NK-92 (cell line): ENCODE results near the gene TBC1D22A.

ENCODE experiments used
- DNase-seq: peaks from one replicate; lab custom pipeline; 2025; ENCODE audit not compliant: unreplicated experiment; lab: John Stamatoyannopoulos, UW

The TBC1D22A gene

GRCh38 chr22:46737105-46737975 is 25.1 kb upstream of the TBC1D22A start:
- DNase-seq = no peak

- no peak for DNase-seq
These were observed 24.3 kb upstream of the TBC1D22A start, which contains the start of gene CERK for GRCh38 chr22:46737976-46738646. TSS of gene CERK (minus strand) at chr22:46738252. CDS start at chr22:46738148, 104 bp downstream.

GRCh38 chr22:46738647-46739093 is 23.8 kb upstream of the TBC1D22A start:
- DNase-seq = no peak

- DNase-seq = no peak
These were observed 23.2 kb upstream of the TBC1D22A start for GRCh38 chr22:46739094-46739870.

- DNase-seq = no peak
These were observed 21.3 kb upstream of the TBC1D22A start for GRCh38 chr22:46740910-46741780.

- DNase-seq = no peak
These were observed 20.4 kb upstream of the TBC1D22A start for GRCh38 chr22:46741974-46742519.

- DNase-seq = no peak
These were observed 19.8 kb upstream of the TBC1D22A start for GRCh38 chr22:46742576-46743221.

- no peak for DNase-seq
These were observed 17.9 kb upstream of the TBC1D22A start for GRCh38 chr22:46744581-46744980.

- no peak for DNase-seq
These were observed 16.3 kb upstream of the TBC1D22A start for GRCh38 chr22:46746192-46746591.

GRCh38 chr22:46746620-46747019 is 15.8 kb upstream of the TBC1D22A start:
- no peak for DNase-seq

GRCh38 chr22:46747646-46748045 is 14.8 kb upstream of the TBC1D22A start:
- no peak for DNase-seq

GRCh38 chr22:46748206-46748907 is 14.1 kb upstream of the TBC1D22A start:
- no peak for DNase-seq

- no peak for DNase-seq
These were observed 13.4 kb upstream of the TBC1D22A start for GRCh38 chr22:46748908-46749675.

GRCh38 chr22:46749682-46750529 is 12.5 kb upstream of the TBC1D22A start:
- DNase-seq = no peak

GRCh38 chr22:46750530-46750800 is 12.0 kb upstream of the TBC1D22A start:
- DNase-seq = no peak

GRCh38 chr22:46750863-46751443 is 11.5 kb upstream of the TBC1D22A start:
- no peak for DNase-seq

- DNase-seq = no peak
These were observed 10.0 kb upstream of the TBC1D22A start for GRCh38 chr22:46752286-46752987.
